Tibial nerve (tissue), 4 donors: ENCODE measurements around the gene WRAP73.

Experiments
- EP300 ChIP-seq, 2 donors: sonication (generic); formaldehyde crosslinking; IDR thresholded peaks; one replicate each; pipeline ENCODE4 v1.6.1; 2017; ENCODE audit warnings: antibody characterized with exemption in 2 of 2, mild to moderate bottlenecking in 1 of 2
- POLR2A ChIP-seq, 2 donors: fragments of 450-650 bp; IDR thresholded peaks; one replicate each; pipeline ENCODE4 v1.6.1; 2017; ENCODE audit warnings: antibody characterized with exemption in 2 of 2, mild to moderate bottlenecking in 2 of 2, moderate library complexity in 2 of 2
- TF ChIP-seq, protein P1 (sequence below), 5 experiments: fragments of 200-600 bp in 3 of 5; fragments of 450-650 bp in 2 of 5; sonication (generic) in 3 of 5; IDR thresholded peaks; one replicate each; pipeline ENCODE4 v1.5.1; 2016 to 2019; ENCODE audit warnings: antibody characterized with exemption in 5 of 5, mild to moderate bottlenecking in 3 of 5, moderate library complexity in 2 of 5

DNA sequence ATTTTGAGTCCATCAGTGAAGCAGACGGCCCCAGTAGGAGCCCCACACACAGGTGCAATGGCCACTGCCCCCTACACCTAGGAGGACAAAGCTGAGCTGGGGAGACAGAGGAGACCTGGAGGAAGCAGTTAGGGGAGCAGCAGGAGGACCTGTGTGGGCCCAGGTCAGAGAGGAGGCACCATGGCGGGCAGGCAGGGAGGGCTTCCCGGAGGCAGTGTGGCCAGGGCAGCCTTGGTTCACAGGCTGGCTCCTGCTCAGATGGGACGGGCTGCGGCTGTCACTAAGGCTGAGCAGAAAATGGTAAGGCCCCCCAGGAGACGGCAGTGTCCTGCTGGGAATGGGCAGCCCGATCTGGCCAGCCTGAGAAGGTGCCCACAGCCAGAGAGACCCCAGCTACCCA is 54.0 kb downstream of the WRAP73 start:
- TF ChIP-seq, protein P1, sequence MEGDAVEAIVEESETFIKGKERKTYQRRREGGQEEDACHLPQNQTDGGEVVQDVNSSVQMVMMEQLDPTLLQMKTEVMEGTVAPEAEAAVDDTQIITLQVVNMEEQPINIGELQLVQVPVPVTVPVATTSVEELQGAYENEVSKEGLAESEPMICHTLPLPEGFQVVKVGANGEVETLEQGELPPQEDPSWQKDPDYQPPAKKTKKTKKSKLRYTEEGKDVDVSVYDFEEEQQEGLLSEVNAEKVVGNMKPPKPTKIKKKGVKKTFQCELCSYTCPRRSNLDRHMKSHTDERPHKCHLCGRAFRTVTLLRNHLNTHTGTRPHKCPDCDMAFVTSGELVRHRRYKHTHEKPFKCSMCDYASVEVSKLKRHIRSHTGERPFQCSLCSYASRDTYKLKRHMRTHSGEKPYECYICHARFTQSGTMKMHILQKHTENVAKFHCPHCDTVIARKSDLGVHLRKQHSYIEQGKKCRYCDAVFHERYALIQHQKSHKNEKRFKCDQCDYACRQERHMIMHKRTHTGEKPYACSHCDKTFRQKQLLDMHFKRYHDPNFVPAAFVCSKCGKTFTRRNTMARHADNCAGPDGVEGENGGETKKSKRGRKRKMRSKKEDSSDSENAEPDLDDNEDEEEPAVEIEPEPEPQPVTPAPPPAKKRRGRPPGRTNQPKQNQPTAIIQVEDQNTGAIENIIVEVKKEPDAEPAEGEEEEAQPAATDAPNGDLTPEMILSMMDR (IDR thresholded peaks at IDR 0.05) = no peak
- TF ChIP-seq POLR2A (IDR thresholded peaks at IDR 0.05) (no peak), EP300 (IDR thresholded peaks at IDR 0.05) (no peak)
